ENCODE measurements around the gene THAP4.
A peak's percentile ranks its signal among the peaks of the same experiment; 100 is the strongest.

The THAP4 gene

GRCh38 chr2:241540401-241540770 lies 96.6 kb downstream of the THAP4 start:
- no peaks in the 10 kb centered on the region for H3K4me1 ChIP-seq (ENCODE audit: control insufficient read depth, low read depth, low read length)
- peaks cover 2% of the 10 kb centered on the region for H3K27me3 ChIP-seq (ENCODE audit: insufficient read depth, low read length, poor library complexity)

DNA sequence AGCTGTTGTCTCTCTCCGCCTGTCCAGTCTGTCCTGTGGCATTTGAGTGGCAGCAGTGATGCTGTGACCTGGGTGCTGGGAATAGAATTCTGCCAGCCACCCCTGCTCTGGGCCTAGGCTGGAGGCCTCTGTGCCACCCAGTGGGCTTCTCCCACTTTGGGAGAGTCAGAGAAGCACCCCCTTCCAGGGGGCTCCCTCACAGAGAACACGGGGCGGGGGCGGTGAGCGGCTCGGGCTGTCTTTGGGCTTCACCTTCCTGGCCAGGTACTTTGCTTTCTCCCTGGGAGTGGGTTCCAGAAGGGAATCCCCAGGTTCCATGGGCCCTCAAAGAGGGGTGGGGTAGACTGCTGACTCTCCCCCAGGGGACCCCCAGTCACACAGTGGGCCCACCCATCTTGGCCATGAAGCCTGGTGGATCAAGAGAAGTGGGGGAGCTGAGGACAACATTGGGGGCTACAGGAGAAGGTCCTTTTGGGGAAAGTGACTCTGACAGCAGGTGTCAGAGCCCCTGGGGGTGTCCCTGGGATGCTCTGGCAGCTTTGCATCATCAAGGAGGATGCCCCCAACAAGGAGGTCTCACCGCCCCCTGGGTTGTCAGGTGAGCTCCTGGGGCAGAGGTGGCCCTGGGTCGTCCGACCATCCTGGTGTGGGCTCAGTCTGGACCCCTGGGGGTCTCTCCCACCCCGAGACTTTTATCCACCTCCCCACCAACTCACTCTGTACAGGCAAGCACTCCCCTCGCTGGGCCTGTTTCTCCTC lies 97.2 kb downstream of the THAP4 start:
- Histone ChIP-seq H3K4me2 (ENCODE audit: low read length) (no peak overlapping the region), H4K5ac (ENCODE audit: low read length) (no peak overlapping the region), H3K36me3 (ENCODE audit: control insufficient read depth, insufficient read depth, low read length) (no peaks in the 10 kb centered on the region), H3K27me3 (ENCODE audit: insufficient read depth, low read length, poor library complexity) (peaks cover 2% of the 10 kb centered on the region), H3K18ac (ENCODE audit: low read length) (no peak overlapping the region), H3K9ac (ENCODE audit: low read length) (no peak overlapping the region), H3K4me3 (ENCODE audit: low read length) (no peak overlapping the region), H3K4ac (ENCODE audit: low read depth, low read length) (no peak overlapping the region), H2BK5ac (ENCODE audit: low read length) (no peak overlapping the region), H2BK15ac (replicated peaks; ENCODE audit: low read depth) (no peak overlapping the region), H4K8ac (ENCODE audit: low read depth, low read length) (no peak overlapping the region), H3K27ac (ENCODE audit: low read depth, low read length) (no peak overlapping the region), H3K79me2 (ENCODE audit: control insufficient read depth, insufficient read depth, low read length) (no peaks in the 10 kb centered on the region), H3K79me1 (ENCODE audit: low read length) (no peaks in the 10 kb centered on the region), H3K23ac (ENCODE audit: low read length) (no peak overlapping the region), H2BK120ac (ENCODE audit: low read depth, low read length) (no peak overlapping the region), H3K56ac (ENCODE audit: low read length) (no peak overlapping the region), H3K4me1 (ENCODE audit: control insufficient read depth, low read depth, low read length) (no peaks in the 10 kb centered on the region), H2AK5ac (ENCODE audit: low read length) (no peak overlapping the region)
- WGBS (ENCODE audit: extremely low coverage, insufficient coverage, low lambda C conversion rate): no CpG with 5 or more reads among the region's 11 CpGs
- DNase-seq: no peak

More at GRCh38 chr2:241540401-241540770, 96.6 kb downstream of the THAP4 start:
- Histone ChIP-seq H4K8ac (ENCODE audit: low read depth, low read length) (no peak overlapping the region), H3K79me1 (ENCODE audit: low read length) (no peaks in the 10 kb centered on the region), H3K4ac (ENCODE audit: low read depth, low read length) (no peak overlapping the region), H3K4me3 (ENCODE audit: low read length) (no peak overlapping the region), H3K79me2 (ENCODE audit: control insufficient read depth, insufficient read depth, low read length) (no peaks in the 10 kb centered on the region), H4K5ac (ENCODE audit: low read length) (no peak overlapping the region), H3K9ac (ENCODE audit: low read length) (no peak overlapping the region), H2BK120ac (ENCODE audit: low read depth, low read length) (no peak overlapping the region), H3K56ac (ENCODE audit: low read length) (no peak overlapping the region), H2BK5ac (ENCODE audit: low read length) (no peak overlapping the region), H2AK5ac (ENCODE audit: low read length) (no peak overlapping the region), H3K4me2 (ENCODE audit: low read length) (no peak overlapping the region), H2BK15ac (replicated peaks; ENCODE audit: low read depth) (no peak overlapping the region), H3K27ac (ENCODE audit: low read depth, low read length) (no peak overlapping the region), H3K18ac (ENCODE audit: low read length) (no peak overlapping the region), H3K36me3 (ENCODE audit: control insufficient read depth, insufficient read depth, low read length) (no peaks in the 10 kb centered on the region), H3K23ac (ENCODE audit: low read length) (no peak overlapping the region)
- peak; percentile 48 for DNase-seq
- no CpG with 5 or more reads among the region's 10 CpGs for WGBS (ENCODE audit: extremely low coverage, insufficient coverage, low lambda C conversion rate)

- Histone ChIP-seq H4K5ac (ENCODE audit: low read length) (no peak overlapping the region), H3K18ac (ENCODE audit: low read length) (no peak overlapping the region), H3K79me1 (ENCODE audit: low read length) (no peaks in the 10 kb centered on the region), H3K27ac (ENCODE audit: low read depth, low read length) (no peak overlapping the region), H3K56ac (ENCODE audit: low read length) (no peak overlapping the region), H3K4ac (ENCODE audit: low read depth, low read length) (no peak overlapping the region), H3K23ac (ENCODE audit: low read length) (no peak overlapping the region), H3K4me3 (ENCODE audit: low read length) (no peak overlapping the region), H3K4me1 (ENCODE audit: control insufficient read depth, low read depth, low read length) (no peaks in the 10 kb centered on the region), H2AK5ac (ENCODE audit: low read length) (peak overlapping the region; percentile 65), H3K4me2 (ENCODE audit: low read length) (no peak overlapping the region), H3K27me3 (ENCODE audit: insufficient read depth, low read length, poor library complexity) (peaks cover 2% of the 10 kb centered on the region), H3K9ac (ENCODE audit: low read length) (no peak overlapping the region), H2BK120ac (ENCODE audit: low read depth, low read length) (no peak overlapping the region), H2BK15ac (replicated peaks; ENCODE audit: low read depth) (no peak overlapping the region), H2BK5ac (ENCODE audit: low read length) (no peak overlapping the region), H3K36me3 (ENCODE audit: control insufficient read depth, insufficient read depth, low read length) (no peaks in the 10 kb centered on the region), H4K8ac (ENCODE audit: low read depth, low read length) (no peak overlapping the region), H3K79me2 (ENCODE audit: control insufficient read depth, insufficient read depth, low read length) (no peaks in the 10 kb centered on the region)
- DNase-seq: no peak
- no CpG with 5 or more reads among the region's 15 CpGs for WGBS (ENCODE audit: extremely low coverage, insufficient coverage, low lambda C conversion rate)
Observed at GRCh38 chr2:241538838-241539615, 97.9 kb downstream of the THAP4 start.

GRCh38 chr2:241535871-241536655 lies 100.9 kb downstream of the THAP4 start:
- Histone ChIP-seq H3K27me3 (ENCODE audit: insufficient read depth, low read length, poor library complexity) (no peaks in the 10 kb centered on the region), H3K18ac (ENCODE audit: low read length) (no peak overlapping the region), H2BK120ac (ENCODE audit: low read depth, low read length) (no peak overlapping the region), H3K56ac (ENCODE audit: low read length) (no peak overlapping the region), H3K79me2 (ENCODE audit: control insufficient read depth, insufficient read depth, low read length) (no peaks in the 10 kb centered on the region), H3K27ac (ENCODE audit: low read depth, low read length) (no peak overlapping the region), H3K79me1 (ENCODE audit: low read length) (no peaks in the 10 kb centered on the region), H3K4me1 (ENCODE audit: control insufficient read depth, low read depth, low read length) (no peaks in the 10 kb centered on the region), H2BK5ac (ENCODE audit: low read length) (no peak overlapping the region), H3K4ac (ENCODE audit: low read depth, low read length) (no peak overlapping the region), H4K5ac (ENCODE audit: low read length) (no peak overlapping the region), H3K4me2 (ENCODE audit: low read length) (no peak overlapping the region), H3K4me3 (ENCODE audit: low read length) (no peak overlapping the region), H2AK5ac (ENCODE audit: low read length) (no peak overlapping the region), H4K8ac (ENCODE audit: low read depth, low read length) (no peak overlapping the region), H3K9ac (ENCODE audit: low read length) (no peak overlapping the region), H2BK15ac (replicated peaks; ENCODE audit: low read depth) (no peak overlapping the region), H3K23ac (ENCODE audit: low read length) (no peak overlapping the region), H3K36me3 (ENCODE audit: control insufficient read depth, insufficient read depth, low read length) (no peaks in the 10 kb centered on the region)
- no peak for DNase-seq
- WGBS (ENCODE audit: extremely low coverage, insufficient coverage, low lambda C conversion rate): no CpG with 5 or more reads among the region's 13 CpGs

GRCh38 chr2:241534701-241535375 lies 102.1 kb downstream of the THAP4 start:
- Histone ChIP-seq H3K4me3 (ENCODE audit: low read length) (no peak overlapping the region), H3K27ac (ENCODE audit: low read depth, low read length) (no peak overlapping the region), H3K79me1 (ENCODE audit: low read length) (no peaks in the 10 kb centered on the region), H4K8ac (ENCODE audit: low read depth, low read length) (no peak overlapping the region), H3K27me3 (ENCODE audit: insufficient read depth, low read length, poor library complexity) (no peaks in the 10 kb centered on the region), H3K56ac (ENCODE audit: low read length) (no peak overlapping the region), H3K79me2 (ENCODE audit: control insufficient read depth, insufficient read depth, low read length) (no peaks in the 10 kb centered on the region), H4K5ac (ENCODE audit: low read length) (no peak overlapping the region), H3K4me1 (ENCODE audit: control insufficient read depth, low read depth, low read length) (no peaks in the 10 kb centered on the region), H2BK120ac (ENCODE audit: low read depth, low read length) (no peak overlapping the region), H2BK15ac (replicated peaks; ENCODE audit: low read depth) (no peak overlapping the region), H2BK5ac (ENCODE audit: low read length) (no peak overlapping the region), H3K18ac (ENCODE audit: low read length) (no peak overlapping the region), H2AK5ac (ENCODE audit: low read length) (no peak overlapping the region), H3K4me2 (ENCODE audit: low read length) (no peak overlapping the region), H3K4ac (ENCODE audit: low read depth, low read length) (no peak overlapping the region), H3K23ac (ENCODE audit: low read length) (no peak overlapping the region), H3K36me3 (ENCODE audit: control insufficient read depth, insufficient read depth, low read length) (no peaks in the 10 kb centered on the region), H3K9ac (ENCODE audit: low read length) (no peak overlapping the region)
- no CpG with 5 or more reads among the region's 17 CpGs for WGBS (ENCODE audit: extremely low coverage, insufficient coverage, low lambda C conversion rate)
- DNase-seq: no peak
